Liver (tissue), 9 donors: ENCODE results near the gene CDK5RAP2. TPM values are rescaled to one million over a fixed set of nuclear protein-coding genes. Genes with fewer than 3 reads are reported as not detected.

Source experiments
- DNase-seq: peaks from one replicate; pipeline ENCODE4 v3.0.0-alpha.2; 2017; ENCODE audit warnings: low spot score
- H3K27ac ChIP-seq, 2 donors: one replicate each; pipeline ENCODE4 v1.7.0; 2013; ENCODE audit warnings: inconsistent platforms in 2 of 2, low read length in 2 of 2, control low read depth in 1 of 2, low read depth in 1 of 2, mild to moderate bottlenecking in 1 of 2
- H3K27me3 ChIP-seq, 4 donors: one replicate each; pipeline versions ENCODE4 v1.6.1 to v1.7.0; 2013; ENCODE audit warnings: low read length in 3 of 4, inconsistent platforms in 1 of 4, mild to moderate bottlenecking in 1 of 4, moderate library complexity in 1 of 4; ENCODE audit not compliant: control insufficient read depth in 4 of 4, insufficient read depth in 4 of 4
- H3K36me3 ChIP-seq, 4 donors: one replicate each; pipeline versions ENCODE4 v1.6.1 to v1.7.0; 2013; ENCODE audit warnings: low read length in 3 of 4, mild to moderate bottlenecking in 3 of 4, low read depth in 1 of 4, moderate library complexity in 1 of 4; ENCODE audit not compliant: control insufficient read depth in 4 of 4, insufficient read depth in 3 of 4
- H3K4me1 ChIP-seq, 4 donors: one replicate each; pipeline versions ENCODE4 v1.6.1 to v1.7.0; 2013; ENCODE audit warnings: low read length in 3 of 4, mild to moderate bottlenecking in 3 of 4, moderate library complexity in 1 of 4; ENCODE audit not compliant: control insufficient read depth in 4 of 4, insufficient read depth in 4 of 4
- H3K4me3 ChIP-seq, 3 donors: one replicate each; pipeline versions ENCODE4 v1.6.1 to v1.7.0; 2013; ENCODE audit warnings: low read length in 3 of 3, control low read depth in 1 of 3, low read depth in 1 of 3, mild to moderate bottlenecking in 1 of 3
- H3K9ac ChIP-seq, 2 donors: one replicate each; pipeline ENCODE4 v1.7.0; 2013; ENCODE audit warnings: low read length in 2 of 2, mild to moderate bottlenecking in 2 of 2, moderate library complexity in 2 of 2, control low read depth in 1 of 2, low read depth in 1 of 2
- H3K9me3 ChIP-seq, 4 donors: one replicate each; pipeline versions ENCODE4 v1.6.1 to v1.7.0; 2013; ENCODE audit warnings: low read length in 3 of 4; ENCODE audit not compliant: control insufficient read depth in 4 of 4
- CTCF ChIP-seq: fragments of 150-350 bp; IDR thresholded peaks from 2 replicates; pipeline ENCODE4 v1.5.1; 2017; ENCODE audit warnings: improper control_type of control experiment, low read depth, low read length; ENCODE audit not compliant: missing input control
- FOXA1 ChIP-seq: IDR thresholded peaks from 2 replicates; pipeline ENCODE4 v1.6.1; 2016; ENCODE audit warnings: antibody characterized with exemption
- FOXA2 ChIP-seq: IDR thresholded peaks from 2 replicates; pipeline ENCODE4 v1.6.1; 2016; ENCODE audit warnings: antibody characterized with exemption
- GABPA ChIP-seq, 2 donors: IDR thresholded peaks in 1 of 2; conservative IDR thresholded peaks in 1 of 2; 2 replicates each; pipeline ENCODE4 v1.6.1; 2016; ENCODE audit warnings: antibody characterized with exemption in 2 of 2, mild to moderate bottlenecking in 1 of 2, moderate library complexity in 1 of 2
- HNF4A ChIP-seq, 2 donors: conservative IDR thresholded peaks; 2 replicates each; pipeline ENCODE4 v1.6.1; 2016; ENCODE audit warnings: antibody characterized with exemption in 2 of 2, mild to moderate bottlenecking in 2 of 2
- HNF4G ChIP-seq: IDR thresholded peaks from 2 replicates; pipeline ENCODE4 v1.6.1; 2016; ENCODE audit warnings: antibody characterized with exemption
- JUND ChIP-seq, 2 donors: IDR thresholded peaks; 2 replicates each; pipeline ENCODE4 v1.6.1; 2016; ENCODE audit warnings: antibody characterized with exemption in 2 of 2
- NR2F2 ChIP-seq: IDR thresholded peaks from 2 replicates; pipeline ENCODE4 v1.6.1; 2016; ENCODE audit warnings: antibody characterized with exemption
- RAD21 ChIP-seq, 2 donors: IDR thresholded peaks; 2 replicates each; pipeline ENCODE4 v1.6.1; 2016; ENCODE audit warnings: antibody characterized with exemption in 2 of 2, mild to moderate bottlenecking in 2 of 2
- REST ChIP-seq: IDR thresholded peaks from 2 replicates; pipeline ENCODE4 v1.6.1; 2016; ENCODE audit warnings: antibody characterized with exemption, mild to moderate bottlenecking
- RXRA ChIP-seq, 2 donors: IDR thresholded peaks; 2 replicates each; pipeline ENCODE4 v1.6.1; 2017 to 2018; ENCODE audit warnings: antibody characterized with exemption in 2 of 2, mild to moderate bottlenecking in 1 of 2
- SP1 ChIP-seq: IDR thresholded peaks from 2 replicates; pipeline ENCODE4 v1.6.1; 2018; ENCODE audit warnings: antibody characterized with exemption, mild to moderate bottlenecking
- TAF1 ChIP-seq: conservative IDR thresholded peaks from 2 replicates; pipeline ENCODE4 v1.6.1; 2016; ENCODE audit warnings: antibody characterized with exemption, mild to moderate bottlenecking
- YY1 ChIP-seq: IDR thresholded peaks from 2 replicates; pipeline ENCODE4 v1.6.1; 2016; ENCODE audit warnings: antibody characterized with exemption, mild to moderate bottlenecking
- ZBTB33 ChIP-seq: IDR thresholded peaks from 2 replicates; pipeline ENCODE4 v1.6.1; 2016; ENCODE audit warnings: antibody characterized with exemption
- WGBS: extraction: QIAGEN DNeasy Blood & Tissue Kit; methylation state at CpG from one replicate; pipeline ENCODE4 v1.1.7; 2013; 5-methylcytosine and 5-hydroxymethylcytosine counted together
- polyA plus RNA-seq, 2 donors: library from polyadenylated mRNA; stranded (reverse) in 1 of 2; unstranded in 1 of 2; fragments of 200-250 nt in 1 of 2; fragments of >200 nt in 1 of 2; fragmentation: Nextera tagmentation in 1 of 2; extraction: Ambion mirVana in 1 of 2; gene quantifications; one replicate each; pipeline versions ENCODE4 v1.2.1 to v1.2.3, GENCODE V29; 2013 to 2015
- total RNA-seq, 2 donors: library from RNA; depleted of rRNA; stranded (reverse); fragments of >200 nt; gene quantifications; one replicate each; pipeline ENCODE4 v1.2.3, GENCODE V29; 2014
- TF ChIP-seq, protein P1 (sequence below): IDR thresholded peaks from 2 replicates; pipeline ENCODE4 v1.6.1; 2016; ENCODE audit warnings: antibody characterized with exemption
- TF ChIP-seq, protein P2 (sequence below): IDR thresholded peaks from 2 replicates; pipeline ENCODE4 v1.6.1; 2016; ENCODE audit warnings: antibody characterized with exemption
- donor health status: healthy.
- donor health status: healthy.
- donor health status: healthy.
- donor health status: healthy.
- donor health status: healthy.

The CDK5RAP2 gene
- total and polyA plus RNA-seq, 4 donors = 11.7 to 38.9 (median 21.7) TPM

DNA sequence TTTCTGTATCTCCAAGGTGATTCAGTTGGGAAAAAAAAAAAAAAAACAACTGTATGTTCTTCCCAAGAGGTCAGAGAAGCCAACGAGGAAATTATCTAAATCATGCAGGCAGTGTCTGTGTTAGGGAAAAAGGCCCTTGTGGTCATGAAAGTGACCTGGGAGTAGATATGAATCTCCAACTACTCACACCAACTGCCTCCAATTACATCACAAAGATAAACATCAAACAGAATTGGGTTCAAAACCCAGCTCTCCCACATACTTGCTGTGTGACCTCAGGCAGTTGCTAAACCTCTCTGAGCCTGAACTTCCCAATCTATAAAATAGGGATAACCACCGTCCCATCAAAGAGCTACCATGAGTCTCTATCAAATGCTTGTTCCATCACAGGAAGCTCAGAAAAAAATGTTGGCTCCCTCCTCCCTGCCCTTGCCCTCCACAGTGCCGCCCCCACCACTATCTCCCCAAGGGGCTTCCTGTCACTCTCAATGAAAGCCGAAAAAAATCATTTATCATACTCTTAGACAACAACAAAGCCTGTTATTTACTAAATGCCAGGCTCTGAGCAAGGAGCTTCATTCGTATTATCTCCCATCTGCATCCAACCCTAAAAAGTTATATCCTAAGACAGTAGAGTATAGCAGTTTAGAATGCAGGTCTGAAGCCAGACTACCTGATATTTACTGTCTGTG, 42.9 kb downstream of the CDK5RAP2 start:
- H3K9me3 ChIP-seq = no peaks in the 10 kb centered on the region
- H3K27me3 ChIP-seq = no peaks in the 10 kb centered on the region
- H3K4me1 ChIP-seq = peaks cover 0 to 6% (median under 1%) of the 10 kb centered on the region in 4 donors
- peaks cover 3 to 42% (median 15%) of the 10 kb centered on the region in 4 donors for H3K36me3 ChIP-seq
- no peak overlapping the region for H3K9ac ChIP-seq
- no peak for TF ChIP-seq TAF1
- TF ChIP-seq, protein P1, sequence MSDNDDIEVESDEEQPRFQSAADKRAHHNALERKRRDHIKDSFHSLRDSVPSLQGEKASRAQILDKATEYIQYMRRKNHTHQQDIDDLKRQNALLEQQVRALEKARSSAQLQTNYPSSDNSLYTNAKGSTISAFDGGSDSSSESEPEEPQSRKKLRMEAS = no peak
- no peak for TF ChIP-seq SP1
- TF ChIP-seq REST = no peak
- no peak for TF ChIP-seq HNF4G
- TF ChIP-seq YY1 = no peak
- no peak for TF ChIP-seq RXRA (IDR thresholded peaks at IDR 0.05)
- no peak for TF ChIP-seq JUND (IDR thresholded peaks at IDR 0.05)
- TF ChIP-seq, protein P2, sequence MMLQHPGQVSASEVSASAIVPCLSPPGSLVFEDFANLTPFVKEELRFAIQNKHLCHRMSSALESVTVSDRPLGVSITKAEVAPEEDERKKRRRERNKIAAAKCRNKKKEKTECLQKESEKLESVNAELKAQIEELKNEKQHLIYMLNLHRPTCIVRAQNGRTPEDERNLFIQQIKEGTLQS = no peak
- no peak for TF ChIP-seq FOXA2
- no peak for DNase-seq
- no peak overlapping the region for H3K4me3 ChIP-seq
- H3K27ac ChIP-seq = no peak overlapping the region
- 86% methylated on average over 5 of the region's 5 CpGs for WGBS

DNA sequence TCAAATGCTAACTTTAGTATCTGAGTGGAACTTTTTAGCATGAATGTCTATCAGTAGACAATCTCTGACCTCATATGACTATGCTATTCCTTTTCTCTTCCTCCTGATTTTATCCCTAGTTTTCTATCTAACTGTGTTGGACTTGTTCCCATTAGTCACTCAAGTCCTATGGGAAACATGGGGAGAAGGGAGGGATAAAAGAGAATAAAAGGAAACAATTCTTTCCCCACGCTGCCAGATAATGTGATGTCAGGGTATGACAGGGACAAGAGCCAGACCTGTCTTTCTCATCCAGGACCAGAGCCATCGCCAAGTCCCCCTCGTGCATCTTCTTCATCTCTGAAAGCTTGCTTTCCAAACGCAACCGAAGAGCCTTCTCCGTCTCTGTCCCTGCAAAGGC, 43.9 kb downstream of the CDK5RAP2 start:
- H3K27me3 ChIP-seq = no peaks in the 10 kb centered on the region
- H3K27ac ChIP-seq = no peak overlapping the region
- H3K9ac ChIP-seq = no peak overlapping the region
- 97% methylated on average over 6 of the region's 6 CpGs for WGBS
- TF ChIP-seq FOXA1 (no peak), RAD21 (IDR thresholded peaks at IDR 0.05) (no peak), RXRA (IDR thresholded peaks at IDR 0.05) (no peak), JUND (IDR thresholded peaks at IDR 0.05) (no peak), FOXA2 (no peak), CTCF (no peak), REST (no peak), ZBTB33 (no peak), SP1 (no peak), HNF4G (no peak), HNF4A (conservative IDR thresholded peaks at IDR 0.05) (no peak), YY1 (no peak), NR2F2 (no peak), TAF1 (no peak), GABPA (IDR thresholded peaks at IDR 0.05 in 1 of 2, conservative IDR thresholded peaks at IDR 0.05 in 1 of 2) (no peak)
- TF ChIP-seq, protein P1 = no peak
- TF ChIP-seq, protein P2 = no peak
- H3K4me3 ChIP-seq = no peak overlapping the region
- H3K36me3 ChIP-seq = peaks cover 3 to 37% (median 14%) of the 10 kb centered on the region in 4 donors
- H3K9me3 ChIP-seq = no peaks in the 10 kb centered on the region
- no peak for DNase-seq
- peaks cover 0 to 6% (median 2%) of the 10 kb centered on the region in 4 donors for H3K4me1 ChIP-seq
